ENCODE data around the gene AGBL3. TPM values are rescaled to one million over a fixed set of nuclear protein-coding genes. Genes with fewer than 3 reads are reported as not detected.

The AGBL3 gene
- total RNA-seq, 2 experiments from 2014 or later, result 4.5 to 6.7 TPM

DNA sequence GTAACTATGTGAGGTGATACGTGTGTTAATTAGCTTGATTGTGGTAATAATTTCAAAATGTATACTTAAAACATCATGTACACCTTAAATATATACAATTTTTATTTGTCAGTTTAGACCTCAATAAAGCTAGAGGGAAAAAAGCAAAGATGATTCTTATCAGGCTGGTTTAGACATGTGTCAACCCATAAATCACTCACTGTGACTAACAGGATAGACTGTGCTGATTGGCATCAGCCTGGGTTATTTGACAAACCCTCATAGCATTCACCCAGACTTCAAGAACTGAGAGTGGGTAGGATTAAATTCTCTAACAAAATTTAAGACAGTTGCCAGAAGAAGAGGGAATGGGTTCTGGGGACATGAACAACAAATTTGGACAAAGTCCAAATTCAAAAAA lies 87.8 kb downstream of the AGBL3 start:
- Mint-ChIP-seq H3K4me3 (no peak overlapping the region), H3K36me3 (no peaks in the 10 kb centered on the region), H3K27ac (no peak overlapping the region), H3K27me3 (no peaks in the 10 kb centered on the region), H3K9me3 (no peaks in the 10 kb centered on the region), H3K4me1 (no peaks in the 10 kb centered on the region)
- POLR2A ChIA-PET, result no interaction called here
- DNase-seq (no peak), ATAC-seq (ENCODE audit: low read depth) (no peak)

GRCh38 chr7:135074531-135074930 lies 88.2 kb downstream of the AGBL3 start:
- ATAC-seq (ENCODE audit: low read depth) (no peak), DNase-seq (no peak)
- H3K27me3 Mint-ChIP-seq, result no peaks in the 10 kb centered on the region
- no peaks in the 10 kb centered on the region for H3K9me3 Mint-ChIP-seq
- no peak overlapping the region for H3K27ac Mint-ChIP-seq
- H3K36me3 Mint-ChIP-seq, result no peaks in the 10 kb centered on the region
- H3K4me1 Mint-ChIP-seq, result no peaks in the 10 kb centered on the region
- POLR2A ChIA-PET, result no interaction called here
- no peak overlapping the region for H3K4me3 Mint-ChIP-seq

DNA sequence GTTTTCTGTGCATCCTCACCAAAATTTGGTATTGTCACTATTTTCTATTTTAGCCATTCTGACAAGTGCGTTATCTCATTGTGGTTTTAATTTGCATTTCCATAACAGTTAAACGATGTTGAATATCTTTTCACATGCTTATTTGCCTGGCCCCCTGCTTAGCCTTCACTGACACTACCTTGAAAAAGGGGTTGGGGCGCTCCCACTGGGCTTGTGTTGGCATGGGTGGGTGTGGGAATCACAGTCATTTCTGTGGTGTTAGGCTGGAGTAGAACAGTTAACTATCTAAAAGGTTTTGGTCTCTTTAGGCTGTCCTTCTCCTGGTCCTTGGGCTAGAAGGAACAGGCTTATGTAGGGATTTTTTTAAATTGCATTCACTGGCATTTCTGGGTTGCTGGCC lies 89.4 kb downstream of the AGBL3 start:
- POLR2A ChIA-PET, result no interaction called here
- ATAC-seq (ENCODE audit: low read depth) (no peak), DNase-seq (no peak)
- H3K4me3 Mint-ChIP-seq, result no peak overlapping the region
- H3K27ac Mint-ChIP-seq, result no peak overlapping the region
- H3K4me1 Mint-ChIP-seq, result no peaks in the 10 kb centered on the region
- no peaks in the 10 kb centered on the region for H3K36me3 Mint-ChIP-seq
- no peaks in the 10 kb centered on the region for H3K27me3 Mint-ChIP-seq
- H3K9me3 Mint-ChIP-seq, result no peaks in the 10 kb centered on the region

DNA sequence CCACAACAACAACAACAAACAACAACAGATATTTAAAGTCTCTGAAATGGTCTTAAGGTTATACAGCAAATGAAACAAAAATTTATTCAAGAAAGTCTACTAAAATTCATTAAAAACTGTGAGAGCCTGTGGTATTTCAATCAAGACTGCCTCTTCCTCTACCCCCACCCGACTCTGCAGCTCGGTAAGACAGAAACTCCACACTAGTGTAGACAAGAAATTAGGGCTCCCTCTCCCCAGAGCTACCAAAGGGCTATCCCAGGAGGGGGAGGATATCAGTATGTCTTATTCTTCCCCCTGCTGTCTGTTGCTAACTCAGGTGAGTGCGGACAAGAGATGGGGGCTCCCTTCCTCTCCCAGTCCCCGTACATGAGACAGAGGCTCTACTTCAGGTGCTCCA lies 90.6 kb downstream of the AGBL3 start:
- H3K27me3 Mint-ChIP-seq, result no peaks in the 10 kb centered on the region
- H3K27ac Mint-ChIP-seq, result no peak overlapping the region
- no peaks in the 10 kb centered on the region for H3K4me1 Mint-ChIP-seq
- no peak overlapping the region for H3K4me3 Mint-ChIP-seq
- POLR2A ChIA-PET, result no interaction called here
- ATAC-seq (ENCODE audit: low read depth), result no peak
- no peaks in the 10 kb centered on the region for H3K9me3 Mint-ChIP-seq
- no peak for DNase-seq
- H3K36me3 Mint-ChIP-seq, result no peaks in the 10 kb centered on the region

DNA sequence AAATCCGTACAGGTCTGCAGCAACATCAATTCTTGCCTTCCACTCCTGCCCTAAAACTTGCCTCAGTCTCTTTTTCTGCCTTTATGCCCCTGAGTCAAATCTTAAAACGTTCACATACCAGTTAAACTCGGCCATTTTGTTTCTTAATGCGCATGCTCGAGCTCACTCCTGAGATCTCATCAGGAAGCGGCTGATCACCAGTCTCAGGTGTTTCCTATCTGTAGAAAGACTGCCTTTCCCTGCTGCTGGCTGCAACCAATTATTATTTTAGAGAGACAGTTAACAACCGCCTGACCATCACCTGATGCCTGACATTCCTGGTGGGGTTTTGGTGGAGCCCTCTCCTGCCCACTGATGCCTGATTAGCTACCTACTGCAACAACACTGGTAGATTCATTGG lies 91.3 kb downstream of the AGBL3 start:
- Mint-ChIP-seq H3K27ac (no peak overlapping the region), H3K4me1 (no peaks in the 10 kb centered on the region), H3K36me3 (no peaks in the 10 kb centered on the region), H3K4me3 (no peak overlapping the region), H3K27me3 (no peaks in the 10 kb centered on the region), H3K9me3 (no peaks in the 10 kb centered on the region)
- POLR2A ChIA-PET, result no interaction called here
- DNase-seq, result no peak
- no peak for ATAC-seq (ENCODE audit: low read depth)

DNA sequence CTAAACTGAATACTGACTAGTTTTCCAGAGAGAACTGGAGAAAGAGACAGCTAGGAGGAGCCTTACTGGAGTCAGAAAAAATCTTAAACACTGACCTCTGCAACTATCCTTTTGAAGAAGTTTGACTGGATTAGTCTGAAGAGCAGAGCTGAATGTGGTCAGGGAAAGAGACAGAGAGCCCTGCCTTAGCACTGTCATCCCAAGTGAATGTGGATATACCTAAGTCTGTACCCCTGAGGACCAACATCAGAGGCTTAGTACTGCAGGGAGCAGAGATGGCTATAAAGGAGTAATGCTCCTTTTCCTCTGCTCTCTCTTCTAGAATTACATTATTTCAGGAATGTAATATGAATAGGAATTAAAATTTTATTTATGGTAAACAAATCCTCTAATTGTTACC lies 91.7 kb downstream of the AGBL3 start:
- POLR2A ChIA-PET, result no interaction called here
- ATAC-seq (ENCODE audit: low read depth), result no peak
- H3K9me3 Mint-ChIP-seq, result no peaks in the 10 kb centered on the region
- H3K4me1 Mint-ChIP-seq, result no peaks in the 10 kb centered on the region
- H3K36me3 Mint-ChIP-seq, result no peaks in the 10 kb centered on the region
- H3K4me3 Mint-ChIP-seq, result no peak overlapping the region
- no peak for DNase-seq
- H3K27ac Mint-ChIP-seq, result no peak overlapping the region
- H3K27me3 Mint-ChIP-seq, result no peaks in the 10 kb centered on the region

DNA sequence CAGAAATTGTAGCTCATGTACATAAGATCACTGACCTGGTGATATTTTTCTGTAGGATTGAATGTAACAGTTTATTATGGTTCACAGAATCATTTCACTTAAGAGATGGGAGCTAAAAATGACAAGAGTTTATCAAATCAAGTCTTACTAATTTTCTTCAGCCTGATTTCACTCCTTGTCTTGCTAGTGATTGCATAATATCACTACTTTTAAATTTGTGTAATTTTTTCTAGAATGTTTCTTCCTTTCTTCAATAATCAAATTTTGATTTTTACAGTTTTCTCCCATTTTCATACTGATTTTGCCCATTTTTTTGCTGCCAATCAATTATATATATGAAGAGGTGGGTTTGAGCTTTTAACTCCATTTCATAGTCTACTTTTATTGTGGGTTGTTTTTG lies 92.8 kb downstream of the AGBL3 start:
- no peak overlapping the region for H3K27ac Mint-ChIP-seq
- POLR2A ChIA-PET, result no interaction called here
- ATAC-seq (ENCODE audit: low read depth), result no peak
- no peaks in the 10 kb centered on the region for H3K36me3 Mint-ChIP-seq
- no peak for DNase-seq
- no peaks in the 10 kb centered on the region for H3K4me1 Mint-ChIP-seq
- no peaks in the 10 kb centered on the region for H3K9me3 Mint-ChIP-seq
- H3K4me3 Mint-ChIP-seq, result no peak overlapping the region
- no peaks in the 10 kb centered on the region for H3K27me3 Mint-ChIP-seq

GRCh38 chr7:135083005-135083404 lies 96.7 kb downstream of the AGBL3 start:
- ATAC-seq (ENCODE audit: low read depth) (no peak), DNase-seq (no peak)
- H3K4me1 Mint-ChIP-seq, result no peaks in the 10 kb centered on the region
- H3K9me3 Mint-ChIP-seq, result peaks cover 4% of the 10 kb centered on the region
- no peak overlapping the region for H3K27ac Mint-ChIP-seq
- POLR2A ChIA-PET, result no interaction called here
- no peak overlapping the region for H3K4me3 Mint-ChIP-seq
- H3K27me3 Mint-ChIP-seq, result no peaks in the 10 kb centered on the region
- no peaks in the 10 kb centered on the region for H3K36me3 Mint-ChIP-seq

DNA sequence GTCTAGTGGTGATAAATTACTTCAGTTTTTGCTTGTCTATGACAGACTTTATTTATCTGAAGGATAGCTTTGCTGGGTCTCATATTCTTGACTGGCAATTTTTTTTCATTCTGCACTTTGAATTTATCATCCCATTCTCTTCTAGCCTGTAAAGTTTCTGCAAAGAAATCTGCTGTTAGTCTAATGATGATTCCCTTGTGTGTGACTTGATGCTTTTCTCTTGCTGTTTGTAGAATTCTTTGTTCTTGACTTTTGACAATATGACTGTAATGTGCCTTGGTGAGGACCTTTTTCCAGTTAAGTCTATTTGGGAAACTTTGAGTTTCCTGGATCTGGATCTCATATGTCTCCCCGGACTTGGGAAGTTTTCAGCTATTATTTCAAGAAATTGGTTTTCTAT lies 102.3 kb downstream of the AGBL3 start:
- Mint-ChIP-seq H3K4me1 (no peaks in the 10 kb centered on the region), H3K4me3 (no peak overlapping the region), H3K27ac (no peak overlapping the region), H3K27me3 (no peaks in the 10 kb centered on the region), H3K9me3 (peaks cover 11% of the 10 kb centered on the region), H3K36me3 (peaks cover 6% of the 10 kb centered on the region)
- POLR2A ChIA-PET, result no interaction called here
- DNase-seq (no peak), ATAC-seq (ENCODE audit: low read depth) (no peak)

- DNase-seq, result no peak
- Mint-ChIP-seq H3K27me3 (no peaks in the 10 kb centered on the region), H3K27ac (no peak overlapping the region), H3K4me3 (no peak overlapping the region), H3K36me3 (peaks cover 6% of the 10 kb centered on the region), H3K4me1 (no peaks in the 10 kb centered on the region), H3K9me3 (peaks cover 9% of the 10 kb centered on the region)
- no peak for ATAC-seq (ENCODE audit: low read depth)
- POLR2A ChIA-PET, result no interaction called here
Observed at GRCh38 chr7:135091717-135092116, 105.4 kb downstream of the AGBL3 start.

GRCh38 chr7:135094472-135095237 lies 108.3 kb downstream of the AGBL3 start:
- ATAC-seq (ENCODE audit: low read depth), result no peak
- Mint-ChIP-seq H3K27me3 (no peaks in the 10 kb centered on the region), H3K9me3 (peaks cover 4% of the 10 kb centered on the region), H3K4me3 (no peak overlapping the region), H3K27ac (no peak overlapping the region), H3K36me3 (peaks cover 2% of the 10 kb centered on the region), H3K4me1 (no peaks in the 10 kb centered on the region)
- DNase-seq, result no peak
- POLR2A ChIA-PET, result no interaction called here

DNA sequence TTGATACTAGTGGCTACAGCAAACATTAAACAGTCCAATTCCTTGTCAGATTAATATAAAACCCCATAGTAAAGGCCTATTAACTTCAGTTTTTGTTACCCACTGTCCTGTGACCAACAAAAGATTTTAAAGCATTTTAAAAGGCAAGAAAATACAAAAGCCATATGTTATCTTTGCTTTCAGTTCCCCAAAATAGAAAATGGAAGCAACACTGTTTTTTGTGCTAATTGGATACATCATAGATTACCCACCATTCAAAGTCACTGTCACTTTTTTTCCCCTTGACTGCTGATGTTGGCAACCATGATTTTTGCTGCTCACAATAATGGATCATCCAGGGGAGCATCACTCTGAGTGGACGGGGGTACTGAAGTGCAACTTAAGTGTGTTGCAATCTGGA lies 109.1 kb downstream of the AGBL3 start:
- H3K4me1 Mint-ChIP-seq, result no peaks in the 10 kb centered on the region
- ATAC-seq (ENCODE audit: low read depth) (no peak), DNase-seq (no peak)
- H3K27ac Mint-ChIP-seq, result no peak overlapping the region
- peaks cover 4% of the 10 kb centered on the region for H3K36me3 Mint-ChIP-seq
- POLR2A ChIA-PET, result no interaction called here
- H3K4me3 Mint-ChIP-seq, result no peak overlapping the region
- peaks cover 4% of the 10 kb centered on the region for H3K9me3 Mint-ChIP-seq
- H3K27me3 Mint-ChIP-seq, result no peaks in the 10 kb centered on the region

DNA sequence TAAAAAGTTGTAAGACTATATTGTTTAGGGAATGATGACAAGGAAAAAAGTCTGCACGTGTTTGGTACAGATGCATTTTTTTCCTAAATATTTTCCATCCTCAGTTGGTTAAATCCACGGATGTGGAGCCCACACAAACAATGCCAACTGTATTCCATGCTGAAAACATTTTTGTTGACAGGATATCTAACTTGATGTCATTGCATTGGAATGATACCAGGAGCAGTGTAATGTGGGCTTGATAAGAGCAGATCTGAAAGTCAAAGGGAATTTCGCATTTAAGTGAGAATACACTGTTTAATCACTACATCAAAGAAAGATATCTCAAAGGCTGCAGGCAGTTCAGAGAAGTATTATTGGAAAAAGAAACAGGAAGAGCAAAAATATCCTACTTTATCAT lies 112.1 kb downstream of the AGBL3 start:
- DNase-seq (no peak), ATAC-seq (ENCODE audit: low read depth) (no peak)
- H3K4me1 Mint-ChIP-seq, result peaks cover 5% of the 10 kb centered on the region
- H3K27me3 Mint-ChIP-seq, result no peaks in the 10 kb centered on the region
- peaks cover 8% of the 10 kb centered on the region for H3K9me3 Mint-ChIP-seq
- peaks cover 5% of the 10 kb centered on the region for H3K36me3 Mint-ChIP-seq
- H3K4me3 Mint-ChIP-seq, result no peak overlapping the region
- POLR2A ChIA-PET, result no interaction called here
- H3K27ac Mint-ChIP-seq, result no peak overlapping the region

- POLR2A ChIA-PET, result no interaction called here
- no peaks in the 10 kb centered on the region for H3K27me3 Mint-ChIP-seq
- peaks cover 5% of the 10 kb centered on the region for H3K36me3 Mint-ChIP-seq
- H3K4me1 Mint-ChIP-seq, result peaks cover 5% of the 10 kb centered on the region
- DNase-seq (no peak), ATAC-seq (ENCODE audit: low read depth) (no peak)
- H3K4me3 Mint-ChIP-seq, result no peak overlapping the region
- H3K27ac Mint-ChIP-seq, result no peak overlapping the region
- peaks cover 11% of the 10 kb centered on the region for H3K9me3 Mint-ChIP-seq
Observed at GRCh38 chr7:135100856-135101255, 114.5 kb downstream of the AGBL3 start.

DNA sequence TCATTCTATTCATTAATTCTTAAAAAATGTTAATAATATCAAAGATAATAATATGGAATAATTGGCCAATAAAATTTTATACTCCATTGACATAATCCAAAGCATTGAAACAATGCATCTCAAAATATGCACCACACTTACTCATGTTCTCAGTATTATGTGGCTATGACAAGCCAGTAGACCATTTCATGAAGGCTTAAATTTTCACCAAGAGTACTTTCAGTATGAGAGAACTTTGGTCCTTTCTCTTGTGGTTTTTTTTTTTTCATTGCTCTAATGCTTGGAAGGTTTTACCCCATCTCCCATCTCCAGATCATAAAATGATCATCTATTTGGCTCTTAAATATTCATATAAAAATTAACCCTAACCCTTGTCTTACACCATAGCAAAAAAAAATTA lies 116.1 kb downstream of the AGBL3 start:
- Mint-ChIP-seq H3K4me1 (peaks cover 5% of the 10 kb centered on the region), H3K27ac (no peak overlapping the region), H3K27me3 (no peaks in the 10 kb centered on the region), H3K4me3 (no peak overlapping the region), H3K9me3 (peaks cover 11% of the 10 kb centered on the region), H3K36me3 (peaks cover 5% of the 10 kb centered on the region)
- no peak for ATAC-seq (ENCODE audit: low read depth)
- no peak for DNase-seq
- POLR2A ChIA-PET, result no interaction called here
